Stomach (tissue), 9 donors: ENCODE results near the gene EXOC2. TPM values are rescaled to one million over a fixed set of nuclear protein-coding genes. Genes with fewer than 3 reads are reported as not detected.

Experiments
- DNase-seq, 2 donors: peaks; one replicate each; pipeline versions ENCODE4 v3.0.0 to v3.0.0-alpha.2; 2013 to 2019
- H3K27ac ChIP-seq, 5 donors: fragments of 200-600 bp in 4 of 5; sonication (generic) in 4 of 5; one replicate each; pipeline ENCODE4 v1.5.1; 2013 to 2019; ENCODE audit warnings: mild to moderate bottlenecking in 1 of 5, moderate library complexity in 1 of 5
- H3K27me3 ChIP-seq, 3 donors: fragments of 200-600 bp; sonication (generic); one replicate each; pipeline ENCODE4 v1.5.1; 2017 to 2019; ENCODE audit warnings: mixed run types in 1 of 3
- H3K36me3 ChIP-seq, 4 donors: fragments of 200-600 bp; sonication (generic); 1 replicate in 3 of 4; 2 replicates in 1 of 4; pipeline ENCODE4 v1.5.1; 2016 to 2019
- H3K4me1 ChIP-seq, 4 donors: fragments of 200-600 bp; sonication (generic); one replicate each; pipeline ENCODE4 v1.5.1; 2016 to 2019
- H3K4me3 ChIP-seq, 4 donors: fragments of 200-600 bp; sonication (generic) in 3 of 4; one replicate each; pipeline ENCODE4 v1.5.1; 2016 to 2019; ENCODE audit warnings: mild to moderate bottlenecking in 1 of 4
- H3K9me3 ChIP-seq, 4 donors: fragments of 200-600 bp; sonication (generic); one replicate each; pipeline ENCODE4 v1.5.1; 2016 to 2019
- EP300 ChIP-seq: sonication (generic); formaldehyde crosslinking; IDR thresholded peaks from one replicate; pipeline ENCODE4 v1.6.1; 2017; ENCODE audit warnings: antibody characterized with exemption
- POLR2A ChIP-seq, 4 donors: fragments of 450-650 bp; IDR thresholded peaks; one replicate each; pipeline ENCODE4 v1.6.1; 2016; ENCODE audit warnings: antibody characterized with exemption in 4 of 4, control low read depth in 2 of 4, mild to moderate bottlenecking in 1 of 4, moderate library complexity in 1 of 4
- POLR2AphosphoS5 ChIP-seq, 3 donors: sonication (generic); formaldehyde crosslinking; IDR thresholded peaks; one replicate each; pipeline ENCODE4 v1.6.1; 2016; ENCODE audit warnings: antibody characterized with exemption in 3 of 3
- WGBS, 5 donors: extraction: QIAGEN DNeasy Blood & Tissue Kit in 3 of 5; methylation state at CpG; one replicate each; pipeline versions ENCODE4 v1.1.5 to v1.1.7; 2013 to 2018; 5-methylcytosine and 5-hydroxymethylcytosine counted together
- intact Hi-C: fragments of 100-400 bp; cut with DNase I; formaldehyde crosslinking; loops from one replicate; pipeline ENCODE4 v1.15.1; 2023; ENCODE audit warnings: low total_unique reads
- polyA plus RNA-seq, 3 donors: library from polyadenylated mRNA; stranded (reverse); fragments of 200-250 nt; gene quantifications; one replicate each; pipeline ENCODE4 v1.2.3, GENCODE V29; 2013
- total RNA-seq, 5 donors: library from RNA; depleted of rRNA; stranded (reverse); fragments of >200 nt; gene quantifications; one replicate each; pipeline versions ENCODE4 v1.1.0 to v1.2.3, GENCODE V29; 2014 to 2016
- TF ChIP-seq, protein P1 (sequence below), 7 experiments: fragments of 450-650 bp in 4 of 7; fragments of 200-600 bp in 3 of 7; sonication (generic) in 3 of 7; IDR thresholded peaks; one replicate each; pipeline ENCODE4 v1.5.1; 2016 to 2019; ENCODE audit warnings: antibody characterized with exemption in 7 of 7, control low read depth in 2 of 7, mild to moderate bottlenecking in 1 of 7
- donor health status: healthy with polysubstance abuse.
- donor health status: Bipolar disorder and iron deficiency.
- donor health status: healthy.

The EXOC2 gene
- total and polyA plus RNA-seq, 8 donors = 5.3 to 39.7 (median 13.8) TPM

DNA sequence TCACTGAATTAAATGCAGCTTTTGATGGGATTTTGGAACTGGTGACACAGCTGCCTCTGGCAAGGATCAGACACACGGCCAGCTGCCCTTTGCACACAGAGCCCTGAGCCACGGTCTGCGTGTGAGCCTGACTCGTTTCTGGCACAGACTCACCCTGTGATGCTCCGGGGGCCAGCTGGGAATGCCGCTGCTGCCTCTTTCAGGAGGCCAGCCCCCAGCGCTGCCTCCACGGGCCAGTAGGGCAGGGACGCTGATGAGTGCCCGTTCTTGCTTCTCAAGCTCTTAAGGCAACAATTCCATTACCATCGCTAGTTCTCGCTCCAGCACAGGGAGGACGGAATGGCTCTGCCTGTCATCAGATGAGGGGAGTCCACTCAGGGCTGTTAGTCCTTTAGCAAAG lies 239.8 kb downstream of the EXOC2 start:
- intact Hi-C loops = no loop called here
- no peaks in the 10 kb centered on the region for H3K36me3 ChIP-seq
- H3K27ac ChIP-seq = no peak overlapping the region
- TF ChIP-seq EP300 = no peak
- TF ChIP-seq POLR2AphosphoS5 (IDR thresholded peaks at IDR 0.05) = peak in 1 of 3 donors; percentile 18
- peaks cover 0 to 6% (median 0%) of the 10 kb centered on the region in 4 donors for H3K4me1 ChIP-seq
- H3K4me3 ChIP-seq = no peak overlapping the region
- H3K27me3 ChIP-seq = peaks cover 0 to 9% (median 0%) of the 10 kb centered on the region in 3 donors
- no peaks in the 10 kb centered on the region for H3K9me3 ChIP-seq
- peak in 1 of 2 donors; percentile 72 for DNase-seq
- WGBS, 5 donors = 56 to 71% (median 65%) methylated on average over 13 of the region's 13 CpGs

DNA sequence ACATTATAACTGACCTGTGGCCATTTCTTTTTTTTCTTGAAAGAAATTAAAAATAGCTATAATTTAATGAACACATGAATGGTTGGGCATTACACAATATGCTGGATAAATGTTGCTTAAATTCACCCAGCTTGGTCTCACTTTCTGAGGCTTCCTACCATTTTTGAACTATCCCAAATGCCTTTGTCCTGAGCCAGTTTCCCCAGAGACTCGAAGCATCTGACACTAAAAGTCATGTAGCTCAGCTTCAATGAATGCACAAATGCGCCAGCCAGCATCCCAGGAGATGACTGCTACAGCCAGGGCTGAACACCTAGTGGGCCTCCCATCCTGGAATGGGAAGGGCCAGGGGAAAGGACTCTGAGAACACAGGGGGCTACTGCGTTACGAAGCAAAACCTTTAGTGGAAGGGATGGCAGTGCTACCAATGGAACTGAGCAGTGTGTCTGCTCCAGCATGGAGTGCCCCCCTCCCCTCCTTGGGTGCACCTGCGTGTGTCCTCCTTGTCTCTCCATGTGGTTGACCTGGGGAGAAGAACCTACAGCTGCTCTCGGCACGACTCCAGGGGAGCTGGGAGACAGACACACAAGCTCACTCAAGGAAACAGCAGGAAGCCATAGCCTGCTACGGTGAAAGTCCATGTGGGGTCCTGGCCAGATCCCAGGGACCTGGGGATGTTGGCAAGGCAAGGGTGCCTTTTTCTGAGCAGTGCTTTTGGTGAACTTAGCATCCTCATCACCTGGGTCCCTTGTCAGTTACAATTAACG lies 240.5 kb downstream of the EXOC2 start:
- Histone ChIP-seq H3K9me3 (no peaks in the 10 kb centered on the region), H3K27ac (no peak overlapping the region), H3K36me3 (no peaks in the 10 kb centered on the region), H3K4me3 (no peak overlapping the region), H3K4me1 (peaks cover 0 to 6% (median 0%) of the 10 kb centered on the region in 4 donors), H3K27me3 (peaks cover 0 to 11% (median 0%) of the 10 kb centered on the region in 3 donors)
- 74 to 83% (median 81%) methylated on average over 8 to 9 of the region's 9 CpGs for WGBS, 5 donors
- no peak for DNase-seq
- TF ChIP-seq EP300 = no peak
- no peak for TF ChIP-seq POLR2AphosphoS5 (IDR thresholded peaks at IDR 0.05)
- TF ChIP-seq, protein P1, sequence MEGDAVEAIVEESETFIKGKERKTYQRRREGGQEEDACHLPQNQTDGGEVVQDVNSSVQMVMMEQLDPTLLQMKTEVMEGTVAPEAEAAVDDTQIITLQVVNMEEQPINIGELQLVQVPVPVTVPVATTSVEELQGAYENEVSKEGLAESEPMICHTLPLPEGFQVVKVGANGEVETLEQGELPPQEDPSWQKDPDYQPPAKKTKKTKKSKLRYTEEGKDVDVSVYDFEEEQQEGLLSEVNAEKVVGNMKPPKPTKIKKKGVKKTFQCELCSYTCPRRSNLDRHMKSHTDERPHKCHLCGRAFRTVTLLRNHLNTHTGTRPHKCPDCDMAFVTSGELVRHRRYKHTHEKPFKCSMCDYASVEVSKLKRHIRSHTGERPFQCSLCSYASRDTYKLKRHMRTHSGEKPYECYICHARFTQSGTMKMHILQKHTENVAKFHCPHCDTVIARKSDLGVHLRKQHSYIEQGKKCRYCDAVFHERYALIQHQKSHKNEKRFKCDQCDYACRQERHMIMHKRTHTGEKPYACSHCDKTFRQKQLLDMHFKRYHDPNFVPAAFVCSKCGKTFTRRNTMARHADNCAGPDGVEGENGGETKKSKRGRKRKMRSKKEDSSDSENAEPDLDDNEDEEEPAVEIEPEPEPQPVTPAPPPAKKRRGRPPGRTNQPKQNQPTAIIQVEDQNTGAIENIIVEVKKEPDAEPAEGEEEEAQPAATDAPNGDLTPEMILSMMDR (IDR thresholded peaks at IDR 0.05) = no peak
- TF ChIP-seq POLR2A (IDR thresholded peaks at IDR 0.05) = no peak
- intact Hi-C loops = no loop called here

DNA sequence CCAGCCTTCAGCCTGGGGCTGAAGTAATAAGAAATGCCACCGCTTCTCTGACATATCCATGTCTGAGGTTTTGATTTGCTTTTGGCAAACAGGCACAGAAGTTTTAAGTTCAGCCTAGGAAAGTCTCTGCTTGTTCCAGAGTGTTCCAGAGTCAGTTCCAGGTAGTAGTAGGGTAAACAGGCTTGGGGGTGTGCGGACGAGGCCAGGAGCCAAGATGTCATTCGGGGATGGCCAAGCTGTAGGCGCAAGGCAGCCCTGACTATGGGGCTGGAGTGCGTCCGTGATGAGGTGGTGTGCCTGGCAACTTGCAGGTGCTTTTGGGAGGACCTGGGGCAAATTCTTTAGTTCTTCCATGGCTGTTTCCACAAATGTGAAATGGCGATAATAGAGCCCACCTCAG lies 241.1 kb downstream of the EXOC2 start:
- Histone ChIP-seq H3K27ac (no peak overlapping the region), H3K9me3 (no peaks in the 10 kb centered on the region), H3K4me3 (no peak overlapping the region), H3K4me1 (peaks cover 0 to 6% (median 0%) of the 10 kb centered on the region in 4 donors), H3K36me3 (no peaks in the 10 kb centered on the region), H3K27me3 (peaks cover 0 to 17% (median 6%) of the 10 kb centered on the region in 3 donors)
- no peak for DNase-seq
- intact Hi-C loops = no loop called here
- WGBS, 5 donors = 89 to 96% (median 95%) methylated on average over 8 of the region's 8 CpGs
- TF ChIP-seq EP300 (no peak), POLR2AphosphoS5 (IDR thresholded peaks at IDR 0.05) (no peak), POLR2A (IDR thresholded peaks at IDR 0.05) (no peak)
- TF ChIP-seq, protein P1 (IDR thresholded peaks at IDR 0.05) = no peak

DNA sequence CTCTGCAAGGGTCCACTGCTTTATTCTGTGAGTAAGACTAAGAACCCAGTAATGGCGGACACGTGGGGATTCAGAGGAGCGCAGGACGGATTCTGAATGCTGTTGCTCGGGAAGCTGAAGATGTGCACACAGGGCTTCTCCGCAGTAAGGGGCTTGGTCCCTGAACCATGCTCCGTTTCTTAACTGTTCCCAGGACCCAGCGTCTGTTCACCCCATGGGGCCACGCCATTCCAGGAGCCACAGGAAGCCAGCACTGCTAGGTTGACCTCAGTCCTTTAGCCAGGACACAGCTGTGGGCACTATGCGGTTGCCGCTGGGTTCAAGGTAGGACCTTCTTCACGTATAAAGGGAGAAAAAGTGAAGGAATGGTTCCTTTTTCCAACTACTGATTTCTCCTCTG lies 241.6 kb downstream of the EXOC2 start:
- H3K4me3 ChIP-seq = no peak overlapping the region
- H3K36me3 ChIP-seq = no peaks in the 10 kb centered on the region
- WGBS, 5 donors = 85 to 94% (median 93%) methylated on average over 12 of the region's 12 CpGs
- H3K4me1 ChIP-seq = peaks cover 0 to 6% (median 0%) of the 10 kb centered on the region in 4 donors
- peaks cover 0 to 22% (median 7%) of the 10 kb centered on the region in 3 donors for H3K27me3 ChIP-seq
- TF ChIP-seq, protein P1 (IDR thresholded peaks at IDR 0.05) = no peak
- TF ChIP-seq EP300 (no peak), POLR2AphosphoS5 (IDR thresholded peaks at IDR 0.05) (no peak), POLR2A (IDR thresholded peaks at IDR 0.05) (no peak)
- no peak overlapping the region for H3K27ac ChIP-seq
- intact Hi-C loops = no loop called here
- H3K9me3 ChIP-seq = no peaks in the 10 kb centered on the region
- DNase-seq = no peak
